ENCODE results near the gene FBXW9. TPM values are rescaled to one million over a fixed set of nuclear protein-coding genes. Genes with fewer than 3 reads are reported as not detected.

The FBXW9 gene
- polyA plus RNA-seq, 3 donors = 4.4 to 7.2 (median 5.1) TPM

DNA sequence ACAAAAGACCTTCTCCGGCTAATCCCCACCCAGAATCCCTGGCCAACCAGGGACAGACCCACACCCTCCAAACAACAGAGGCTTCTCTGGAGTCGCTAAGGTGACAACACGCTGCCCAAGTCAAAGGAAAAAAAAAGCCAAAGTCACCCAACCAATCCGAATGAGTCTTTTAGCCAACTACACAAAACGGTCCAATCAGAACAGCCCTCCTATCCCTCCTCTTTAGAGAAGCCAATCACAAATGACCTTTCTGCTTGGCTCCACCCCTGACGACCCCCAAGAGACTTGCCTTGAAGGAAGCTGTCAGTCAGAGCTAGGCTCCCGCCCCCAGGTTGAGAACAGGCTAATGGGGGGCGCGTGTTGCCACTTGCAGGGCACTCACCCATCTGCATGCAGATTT is 6.6 kb upstream of the FBXW9 start:
- 89% methylated on average over 8 of the region's 9 CpGs for WGBS (ENCODE audit: insufficient coverage)
- intact Hi-C loops (cut with micrococcal nuclease) = no loop called here
- Histone ChIP-seq H3K9me3 (replicated peaks in 1 of 2; ENCODE audit: control insufficient read depth in 1 of 2, insufficient read depth in 1 of 2, low read length in 2 of 2) (no peaks in the 10 kb centered on the region), H2AFZ (ENCODE audit: insufficient read depth, low read depth, low read length, poor library complexity, severe bottlenecking) (no peak overlapping the region), H3K27me3 (ENCODE audit: control insufficient read depth in 2 of 2, insufficient read depth in 2 of 2, low read length in 2 of 2) (no peaks in the 10 kb centered on the region), H3K4me3 (replicated peaks in 1 of 3; ENCODE audit: low read depth in 2 of 3, low read length in 3 of 3) (no peak overlapping the region), H3K4me2 (replicated peaks; ENCODE audit: extremely low read depth, low read length, poor library complexity, severe bottlenecking) (no peak overlapping the region), H3K36me3 (replicated peaks in 1 of 2; ENCODE audit: control insufficient read depth in 1 of 2, insufficient read depth in 2 of 2, low read length in 2 of 2) (peaks cover 65 to 80% of the 10 kb centered on the region in 2 donors), H3K27ac (ENCODE audit: low read depth in 1 of 2, low read length in 2 of 2) (no peak overlapping the region), H4K20me1 (ENCODE audit: insufficient read depth, low read length) (no peaks in the 10 kb centered on the region), H3K79me2 (ENCODE audit: insufficient read depth, low read length) (no peaks in the 10 kb centered on the region), H3K4me1 (ENCODE audit: control insufficient read depth in 1 of 2, insufficient read depth in 2 of 2, low read length in 2 of 2) (peaks cover 6 to 8% of the 10 kb centered on the region in 2 donors), H3K9ac (ENCODE audit: insufficient read depth, low read length, poor library complexity, severe bottlenecking) (no peak overlapping the region)
- Mint-ChIP-seq H3K27me3 (ENCODE audit: low read depth in 3 of 3) (peaks cover 0 to 2% (median 1%) of the 10 kb centered on the region in 3 donors), H3K27ac (no peak overlapping the region), H3K4me1 (peaks cover 8% of the 10 kb centered on the region), H3K4me3 (no peak overlapping the region), H3K36me3 (peaks cover 65 to 87% of the 10 kb centered on the region in 2 donors), H3K9me3 (no peaks in the 10 kb centered on the region)
- TF ChIP-seq, protein P1, sequence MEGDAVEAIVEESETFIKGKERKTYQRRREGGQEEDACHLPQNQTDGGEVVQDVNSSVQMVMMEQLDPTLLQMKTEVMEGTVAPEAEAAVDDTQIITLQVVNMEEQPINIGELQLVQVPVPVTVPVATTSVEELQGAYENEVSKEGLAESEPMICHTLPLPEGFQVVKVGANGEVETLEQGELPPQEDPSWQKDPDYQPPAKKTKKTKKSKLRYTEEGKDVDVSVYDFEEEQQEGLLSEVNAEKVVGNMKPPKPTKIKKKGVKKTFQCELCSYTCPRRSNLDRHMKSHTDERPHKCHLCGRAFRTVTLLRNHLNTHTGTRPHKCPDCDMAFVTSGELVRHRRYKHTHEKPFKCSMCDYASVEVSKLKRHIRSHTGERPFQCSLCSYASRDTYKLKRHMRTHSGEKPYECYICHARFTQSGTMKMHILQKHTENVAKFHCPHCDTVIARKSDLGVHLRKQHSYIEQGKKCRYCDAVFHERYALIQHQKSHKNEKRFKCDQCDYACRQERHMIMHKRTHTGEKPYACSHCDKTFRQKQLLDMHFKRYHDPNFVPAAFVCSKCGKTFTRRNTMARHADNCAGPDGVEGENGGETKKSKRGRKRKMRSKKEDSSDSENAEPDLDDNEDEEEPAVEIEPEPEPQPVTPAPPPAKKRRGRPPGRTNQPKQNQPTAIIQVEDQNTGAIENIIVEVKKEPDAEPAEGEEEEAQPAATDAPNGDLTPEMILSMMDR (IDR thresholded peaks at IDR 0.05) = no peak
- DNase-seq = no peak

DNA sequence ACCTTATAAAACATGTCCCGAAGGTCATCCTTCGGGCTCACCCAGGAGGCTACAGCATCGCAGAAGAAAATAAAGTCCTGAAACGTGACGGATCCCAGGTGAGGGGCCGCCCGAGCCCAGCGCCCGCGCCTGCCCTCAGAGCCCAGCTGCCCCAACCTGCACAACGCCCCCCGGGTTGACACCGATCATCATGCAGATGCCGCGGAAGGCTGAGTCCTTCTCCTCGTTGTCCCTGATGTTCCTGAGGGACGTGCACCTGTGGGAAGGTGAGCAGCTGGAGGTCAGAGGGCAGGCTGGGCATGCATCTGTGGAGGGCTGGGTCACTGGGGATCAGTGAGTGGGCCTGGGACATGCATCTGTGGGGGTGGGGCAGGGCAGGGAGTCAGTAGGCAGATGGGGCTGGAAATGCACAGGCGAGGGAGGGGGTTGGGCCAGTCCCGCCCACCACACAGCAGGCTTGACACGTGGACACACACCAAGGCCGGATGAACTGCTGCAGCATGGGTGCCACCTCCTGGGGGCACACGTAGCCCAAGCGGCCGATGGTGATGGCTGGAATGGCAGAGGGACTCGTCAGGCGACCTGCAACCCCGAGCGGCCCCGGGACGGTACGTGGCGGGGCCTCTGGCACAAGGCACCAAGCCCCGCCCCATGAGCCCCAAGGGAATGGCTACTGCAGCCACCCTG is 5.3 kb upstream of the FBXW9 start:
- Mint-ChIP-seq H3K27me3 (ENCODE audit: low read depth in 3 of 3) (peaks cover 0 to 2% (median 1%) of the 10 kb centered on the region in 3 donors), H3K27ac (no peak overlapping the region), H3K9me3 (no peaks in the 10 kb centered on the region)

More for the DNA sequence above, 5.3 kb upstream of the FBXW9 start:
- no peak overlapping the region for H3K9ac ChIP-seq (ENCODE audit: insufficient read depth, low read length, poor library complexity, severe bottlenecking)
- peaks cover 59 to 71% of the 10 kb centered on the region in 2 donors for H3K36me3 ChIP-seq (replicated peaks in 1 of 2; ENCODE audit: control insufficient read depth in 1 of 2, insufficient read depth in 2 of 2, low read length in 2 of 2)
- WGBS (ENCODE audit: insufficient coverage) = 98% methylated on average over 33 of the region's 33 CpGs
- no peak overlapping the region for H3K4me3 ChIP-seq (replicated peaks in 1 of 3; ENCODE audit: low read depth in 2 of 3, low read length in 3 of 3)
- TF ChIP-seq, protein P1 (IDR thresholded peaks at IDR 0.05) = no peak
- H3K4me1 ChIP-seq (ENCODE audit: control insufficient read depth in 1 of 2, insufficient read depth in 2 of 2, low read length in 2 of 2) = peaks cover 16 to 21% of the 10 kb centered on the region in 2 donors
- H3K79me2 ChIP-seq (ENCODE audit: insufficient read depth, low read length) = no peaks in the 10 kb centered on the region
- H2AFZ ChIP-seq (ENCODE audit: insufficient read depth, low read depth, low read length, poor library complexity, severe bottlenecking) = no peak overlapping the region
- no peaks in the 10 kb centered on the region for H3K9me3 ChIP-seq (replicated peaks in 1 of 2; ENCODE audit: control insufficient read depth in 1 of 2, insufficient read depth in 1 of 2, low read length in 2 of 2)
- no peak overlapping the region for H3K27ac ChIP-seq (ENCODE audit: low read depth in 1 of 2, low read length in 2 of 2)
- DNase-seq = no peak
- H3K36me3 Mint-ChIP-seq = peaks cover 56 to 74% of the 10 kb centered on the region in 2 donors
- H3K4me2 ChIP-seq (replicated peaks; ENCODE audit: extremely low read depth, low read length, poor library complexity, severe bottlenecking) = no peak overlapping the region
- H3K4me1 Mint-ChIP-seq = peaks cover 12% of the 10 kb centered on the region
- intact Hi-C loops (cut with micrococcal nuclease) = no loop called here
- H3K4me3 Mint-ChIP-seq = no peak overlapping the region
- H4K20me1 ChIP-seq (ENCODE audit: insufficient read depth, low read length) = no peaks in the 10 kb centered on the region
- H3K27me3 ChIP-seq (ENCODE audit: control insufficient read depth in 2 of 2, insufficient read depth in 2 of 2, low read length in 2 of 2) = no peaks in the 10 kb centered on the region

Data from CD14-positive monocyte (primary cell).